IgD-negative memory B cell (primary cell): Measurements from ENCODE around the gene IGIP. TPM values are rescaled to one million over a fixed set of nuclear protein-coding genes. Genes with fewer than 3 reads are reported as not detected.

Experiments
- H3K27ac Mint-ChIP-seq, 3 donors: one replicate each; pipeline ENCODE4 v1.8.0; 2020 to 2022; ENCODE audit warnings: mild to moderate bottlenecking in 3 of 3, mixed read lengths in 3 of 3, moderate library complexity in 1 of 3
- H3K27me3 Mint-ChIP-seq: one replicate; pipeline ENCODE4 v1.8.0; 2021; ENCODE audit warnings: mixed read lengths
- H3K36me3 Mint-ChIP-seq: one replicate; pipeline ENCODE4 v1.8.0; 2020; ENCODE audit warnings: mild to moderate bottlenecking, mixed read lengths
- H3K4me1 Mint-ChIP-seq, 3 donors: one replicate each; pipeline ENCODE4 v1.8.0; 2020 to 2022; ENCODE audit warnings: mixed read lengths in 3 of 3, mild to moderate bottlenecking in 1 of 3
- H3K4me3 Mint-ChIP-seq, 4 donors: one replicate each; pipeline ENCODE4 v1.8.0; 2020 to 2022; ENCODE audit warnings: mild to moderate bottlenecking in 4 of 4, mixed read lengths in 4 of 4, moderate library complexity in 3 of 4
- H3K9me3 Mint-ChIP-seq, 3 donors: one replicate each; pipeline ENCODE4 v1.8.0; 2020 to 2021; ENCODE audit warnings: mixed read lengths in 3 of 3, mild to moderate bottlenecking in 1 of 3
- polyA plus RNA-seq: library from polyadenylated mRNA; unstranded; fragments of 300-500 nt; fragmentation: Illumina TruSeq; gene quantifications from one replicate; pipeline ENCODE4 v1.2.3, GENCODE V29; 2021

IGIP gene
- polyA plus RNA-seq, 1 donor from 2014 or later: 0.36 TPM

DNA sequence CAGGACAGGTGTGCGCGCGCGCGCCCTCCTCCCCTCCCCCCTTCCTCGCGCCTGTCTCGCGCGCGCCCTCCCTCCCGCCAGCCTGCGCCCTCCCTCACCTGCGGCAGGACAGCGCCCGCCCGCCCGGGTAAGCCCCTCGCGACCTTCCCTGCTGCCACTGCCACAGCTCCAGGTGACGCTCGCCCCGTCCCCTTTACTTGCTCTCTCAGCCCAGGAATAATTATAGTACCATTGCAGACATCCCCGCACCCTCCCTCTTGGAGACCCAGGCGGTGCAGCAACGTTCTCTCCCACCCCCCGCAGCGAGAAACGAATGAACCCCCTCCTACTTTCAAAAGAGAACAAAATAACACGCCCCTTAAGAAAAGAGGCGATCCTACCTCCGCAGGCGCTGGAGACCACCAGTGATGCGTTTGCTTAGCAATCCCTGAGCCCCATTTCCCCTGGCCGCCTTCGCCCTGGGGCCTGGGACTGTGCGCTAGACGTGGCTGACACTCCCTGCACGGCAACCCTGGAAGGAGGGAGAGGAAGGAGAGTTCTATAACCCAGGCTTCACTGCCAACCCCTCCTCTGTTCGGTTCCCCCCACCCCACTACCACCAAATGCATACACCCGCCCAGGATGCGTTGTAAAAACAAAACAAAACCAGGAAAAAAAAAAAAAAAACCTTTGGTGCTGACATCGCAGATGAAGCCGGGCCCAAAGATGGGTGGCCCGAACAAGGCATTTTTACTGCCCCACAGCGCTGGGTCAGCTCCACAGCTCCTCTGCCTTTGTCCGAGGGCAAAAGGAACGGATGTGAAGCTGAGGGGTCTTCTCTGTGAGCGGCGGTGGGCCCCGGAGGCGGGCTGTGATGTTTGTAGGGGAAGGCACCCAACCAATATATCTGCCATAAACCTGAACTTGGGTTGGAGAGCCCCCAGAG lies 17.4 kb upstream of the IGIP start:
- Mint-ChIP-seq H3K9me3 (no peaks in the 10 kb centered on the region), H3K4me1 (peaks cover 25 to 47% (median 31%) of the 10 kb centered on the region in 3 donors), H3K27me3 (peaks cover 9% of the 10 kb centered on the region), H3K4me3 (peak overlapping the region; percentile 93 to 99 (median 96)), H3K36me3 (no peaks in the 10 kb centered on the region), H3K27ac (peak overlapping the region; percentile 98)

DNA sequence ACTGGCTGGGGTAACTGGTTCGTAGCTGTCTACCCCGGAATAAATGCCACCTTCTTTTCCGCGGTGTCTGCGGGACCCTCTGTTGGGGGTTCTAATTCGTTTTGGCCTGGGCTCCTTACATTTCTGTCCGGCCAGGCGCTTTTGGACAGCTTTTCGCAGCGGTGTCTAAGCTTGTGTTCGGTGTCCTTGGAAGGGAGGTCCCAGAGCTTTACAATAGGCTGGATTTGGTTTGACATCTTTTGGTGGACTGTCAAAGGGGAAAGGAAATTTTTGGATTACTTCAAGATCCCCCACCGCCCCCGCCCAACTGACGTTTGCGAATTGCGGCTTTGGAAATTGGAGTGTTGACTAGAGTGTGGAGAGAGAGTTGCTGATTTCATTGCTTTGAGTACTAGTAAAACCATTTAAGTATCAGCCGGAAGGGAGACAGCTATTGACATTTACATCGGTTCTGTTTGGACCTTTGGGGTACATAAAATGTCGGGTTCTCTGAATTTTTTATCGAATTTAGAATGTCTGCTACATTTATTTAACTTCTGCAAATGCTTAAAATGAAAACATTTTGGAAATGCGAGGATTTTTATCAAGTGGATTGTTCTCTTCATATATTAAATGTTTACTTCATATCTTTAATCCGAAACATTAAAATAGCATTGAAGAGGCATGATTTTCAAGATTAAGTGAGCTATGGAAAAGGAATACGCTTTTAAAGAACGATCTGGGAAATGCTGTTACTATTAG lies 16.5 kb upstream of the IGIP start:
- Mint-ChIP-seq H3K9me3 (no peaks in the 10 kb centered on the region), H3K4me1 (peaks cover 25 to 47% (median 31%) of the 10 kb centered on the region in 3 donors), H3K36me3 (no peaks in the 10 kb centered on the region), H3K27ac (peak overlapping the region; percentile 98), H3K4me3 (peak overlapping the region; percentile 93 to 99 (median 96)), H3K27me3 (peaks cover 9% of the 10 kb centered on the region)

GRCh38 chr5:140109759-140110645 lies 15.7 kb upstream of the IGIP start:
- H3K9me3 Mint-ChIP-seq: no peaks in the 10 kb centered on the region
- H3K4me3 Mint-ChIP-seq: peak overlapping the region in 1 of 4 donors; percentile 93
- peaks cover 28 to 50% (median 36%) of the 10 kb centered on the region in 3 donors for H3K4me1 Mint-ChIP-seq
- peaks cover 9% of the 10 kb centered on the region for H3K27me3 Mint-ChIP-seq
- H3K27ac Mint-ChIP-seq: peak overlapping the region in 1 of 3 donors; percentile 98
- H3K36me3 Mint-ChIP-seq: no peaks in the 10 kb centered on the region

DNA sequence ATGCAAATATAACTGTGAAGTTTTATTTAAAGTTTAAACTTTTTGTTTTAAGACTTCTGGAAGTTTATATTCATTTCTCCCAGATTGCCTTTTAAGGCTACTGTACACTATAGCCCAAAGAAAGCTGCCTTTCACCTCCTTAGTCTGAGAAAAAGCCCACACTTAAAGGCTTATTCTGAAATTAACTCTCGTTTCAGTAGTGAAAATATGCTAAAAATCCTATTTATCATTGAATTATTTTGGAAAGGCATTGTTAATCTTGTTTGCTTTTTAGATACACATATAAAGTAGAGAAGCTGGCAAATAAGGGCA lies 15.1 kb upstream of the IGIP start:
- no peaks in the 10 kb centered on the region for H3K9me3 Mint-ChIP-seq
- H3K4me1 Mint-ChIP-seq: peaks cover 29 to 52% (median 38%) of the 10 kb centered on the region in 3 donors
- H3K4me3 Mint-ChIP-seq: peak overlapping the region in 1 of 4 donors; percentile 93
- H3K36me3 Mint-ChIP-seq: no peaks in the 10 kb centered on the region
- peak overlapping the region in 1 of 3 donors; percentile 87 for H3K27ac Mint-ChIP-seq
- H3K27me3 Mint-ChIP-seq: peaks cover 9% of the 10 kb centered on the region

DNA sequence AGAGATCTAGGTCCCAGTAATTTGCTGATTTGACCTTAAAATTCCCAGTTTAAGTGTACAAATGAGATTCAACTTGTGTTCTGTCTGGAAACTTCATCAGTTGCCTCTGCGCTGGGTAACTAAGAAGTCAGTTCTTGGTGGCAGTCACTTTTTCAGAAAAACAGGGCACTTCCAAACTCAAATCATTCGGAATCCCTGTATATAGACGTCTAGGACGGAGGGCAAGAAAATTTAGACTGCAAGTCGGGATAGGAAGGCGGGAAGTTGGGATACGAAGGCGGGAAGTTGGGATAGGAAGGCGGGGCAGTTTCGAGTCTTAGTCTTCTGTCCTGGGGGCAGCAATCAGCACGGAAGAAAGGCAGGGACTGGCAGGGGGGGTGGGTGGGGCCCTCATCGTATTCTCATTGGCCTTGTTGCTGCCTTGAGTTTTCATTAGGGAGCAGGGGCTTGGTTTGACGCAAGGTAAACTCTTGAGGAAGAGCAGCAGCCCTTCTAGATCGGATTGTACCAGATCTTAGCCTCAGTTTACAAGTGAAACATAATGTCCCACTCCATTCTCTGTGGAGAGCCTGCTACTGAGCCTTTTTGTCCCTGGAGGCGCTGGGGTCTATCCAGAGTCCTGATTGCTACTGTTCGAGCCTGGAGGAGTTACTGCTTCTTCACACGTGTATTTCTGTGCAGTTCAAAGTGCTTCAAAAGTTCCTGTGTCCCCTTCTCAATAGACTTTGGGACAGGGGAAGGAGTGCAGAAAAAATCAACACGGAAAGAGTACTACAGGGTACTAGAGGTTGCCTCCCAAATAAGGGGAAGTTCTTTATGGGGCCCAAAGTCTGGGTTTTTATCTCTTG lies 14.5 kb upstream of the IGIP start:
- H3K27me3 Mint-ChIP-seq: peaks cover 9% of the 10 kb centered on the region
- H3K4me3 Mint-ChIP-seq: peak overlapping the region in 3 of 4 donors; percentile 21 to 93 (median 78)

DNA sequence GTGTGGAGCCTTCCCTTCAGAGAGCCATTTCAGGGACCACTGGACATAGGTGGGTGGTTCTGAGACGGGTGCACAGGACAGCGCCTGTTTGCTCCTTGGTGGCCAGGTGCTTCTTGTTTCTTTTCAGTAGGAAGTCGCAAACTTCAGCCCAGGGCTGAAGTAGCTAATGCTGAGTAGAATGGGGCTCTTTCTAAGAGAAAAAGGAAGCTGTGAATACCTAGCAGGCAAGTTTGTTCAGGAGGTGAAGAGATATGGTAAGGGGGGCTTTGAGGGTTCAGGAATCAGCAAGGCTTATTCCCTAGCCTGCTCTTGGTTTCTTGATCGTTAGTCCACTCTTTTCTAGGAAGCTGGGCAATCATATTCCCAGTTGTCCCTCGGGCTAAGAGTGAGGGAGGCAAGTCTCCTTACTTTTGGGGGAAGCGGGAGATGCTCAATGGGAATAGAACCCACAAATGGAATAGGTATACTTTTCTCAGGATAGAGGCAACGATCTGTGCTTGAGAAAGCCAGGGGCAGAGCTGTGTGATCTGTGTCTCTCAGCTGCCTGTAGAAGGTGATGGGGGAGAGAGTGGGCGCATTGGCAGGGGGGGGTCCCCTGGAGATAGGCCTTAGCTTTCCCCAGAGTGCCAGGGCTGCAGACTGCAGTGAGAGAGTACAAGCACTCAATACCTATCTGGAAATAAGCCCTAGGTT lies 13.7 kb upstream of the IGIP start:
- peak overlapping the region; percentile 21 to 93 (median 56) for H3K4me3 Mint-ChIP-seq
- no peaks in the 10 kb centered on the region for H3K9me3 Mint-ChIP-seq
- H3K27me3 Mint-ChIP-seq: peaks cover 9% of the 10 kb centered on the region
- H3K4me1 Mint-ChIP-seq: peaks cover 33 to 53% (median 41%) of the 10 kb centered on the region in 3 donors
- H3K36me3 Mint-ChIP-seq: no peaks in the 10 kb centered on the region
- peak overlapping the region; percentile 18 to 93 (median 87) for H3K27ac Mint-ChIP-seq

More for the DNA sequence above, 14.5 kb upstream of the IGIP start:
- H3K9me3 Mint-ChIP-seq: no peaks in the 10 kb centered on the region
- peaks cover 33 to 55% (median 42%) of the 10 kb centered on the region in 3 donors for H3K4me1 Mint-ChIP-seq
- peak overlapping the region in 2 of 3 donors; percentile 87 to 93 for H3K27ac Mint-ChIP-seq
- no peaks in the 10 kb centered on the region for H3K36me3 Mint-ChIP-seq

- Mint-ChIP-seq H3K4me1 (peaks cover 36 to 56% (median 40%) of the 10 kb centered on the region in 3 donors), H3K9me3 (no peaks in the 10 kb centered on the region), H3K27me3 (peaks cover 9% of the 10 kb centered on the region), H3K4me3 (peak overlapping the region; percentile 93 to 98 (median 96)), H3K27ac (peak overlapping the region in 2 of 3 donors; percentile 46 to 87), H3K36me3 (no peaks in the 10 kb centered on the region)
These were observed 13.0 kb upstream of the IGIP start for GRCh38 chr5:140112685-140113179.

DNA sequence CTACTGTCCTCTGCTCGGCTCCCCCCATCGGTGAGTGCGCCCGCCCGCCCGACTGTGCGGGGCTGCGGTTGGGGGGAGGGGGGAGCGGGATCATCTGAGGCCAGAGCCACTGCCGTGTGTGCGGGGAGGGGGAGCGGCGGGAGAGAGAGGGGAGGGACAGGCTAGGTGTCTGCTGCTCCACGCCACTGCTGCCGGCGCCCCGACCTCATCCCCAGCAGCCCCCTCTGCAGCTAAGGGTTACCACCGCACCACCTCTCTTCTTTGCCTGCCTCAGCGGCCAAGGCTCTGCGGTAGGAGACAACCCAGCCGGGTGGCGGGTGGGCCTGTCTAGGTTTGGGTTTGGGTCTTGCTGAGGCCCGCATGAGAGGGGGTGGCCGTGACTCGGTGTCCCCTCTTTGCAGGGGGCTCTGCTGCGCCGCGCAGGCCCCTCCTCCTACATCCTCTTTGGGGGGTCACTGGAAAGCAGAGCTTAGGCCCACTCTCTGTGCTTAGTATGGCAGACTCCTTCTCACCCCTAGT lies 12.5 kb upstream of the IGIP start:
- Mint-ChIP-seq H3K9me3 (no peaks in the 10 kb centered on the region), H3K27me3 (peaks cover 7% of the 10 kb centered on the region), H3K27ac (peak overlapping the region; percentile 78 to 94 (median 87)), H3K36me3 (no peaks in the 10 kb centered on the region), H3K4me1 (peaks cover 42 to 60% (median 45%) of the 10 kb centered on the region in 3 donors), H3K4me3 (peak overlapping the region; percentile 93 to 98 (median 96))

DNA sequence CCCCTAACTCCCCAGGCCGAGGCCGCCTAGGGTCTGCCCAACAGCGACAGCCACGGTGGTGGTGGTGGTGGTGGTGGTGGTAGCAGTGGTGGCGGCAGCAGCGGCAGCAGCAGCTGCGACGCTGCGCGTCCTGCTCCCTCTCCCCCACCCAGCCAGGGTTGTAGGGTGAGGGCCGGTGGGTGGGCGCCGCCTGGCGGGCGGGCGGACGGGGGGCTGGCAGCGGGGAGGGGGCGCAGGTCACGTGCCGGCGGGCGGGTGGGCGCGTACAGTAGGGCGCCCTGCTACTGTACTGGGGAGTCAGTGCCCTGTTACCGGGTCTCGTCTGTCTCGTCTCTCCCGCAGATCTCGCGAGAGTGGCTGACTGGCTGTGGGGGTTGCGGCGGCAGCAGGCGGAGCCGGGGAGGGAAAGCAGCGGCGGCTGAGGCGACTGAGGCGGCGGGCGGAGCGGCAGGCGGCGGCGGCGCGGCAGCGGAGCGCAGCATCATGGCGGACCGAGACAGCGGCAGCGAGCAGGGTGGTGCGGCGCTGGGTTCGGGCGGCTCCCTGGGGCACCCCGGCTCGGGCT lies 12.0 kb upstream of the IGIP start, which contains the start of gene PURA:
TSS of gene PURA (plus strand) at position 411 of the 565 bp plus-strand sequence. CDS start at position 484, 73 bp downstream.
- Mint-ChIP-seq H3K27ac (peak within 1 kb of the TSS; percentile 87 to 95 (median 94)), H3K36me3 (no peaks in the 10 kb centered on the region), H3K4me3 (peak within 1 kb of the TSS; percentile 93 to 98 (median 96)), H3K4me1 (peaks cover 40 to 61% (median 48%) of the 10 kb centered on the region in 3 donors), H3K9me3 (no peaks in the 10 kb centered on the region), H3K27me3 (peaks cover 5% of the 10 kb centered on the region)

DNA sequence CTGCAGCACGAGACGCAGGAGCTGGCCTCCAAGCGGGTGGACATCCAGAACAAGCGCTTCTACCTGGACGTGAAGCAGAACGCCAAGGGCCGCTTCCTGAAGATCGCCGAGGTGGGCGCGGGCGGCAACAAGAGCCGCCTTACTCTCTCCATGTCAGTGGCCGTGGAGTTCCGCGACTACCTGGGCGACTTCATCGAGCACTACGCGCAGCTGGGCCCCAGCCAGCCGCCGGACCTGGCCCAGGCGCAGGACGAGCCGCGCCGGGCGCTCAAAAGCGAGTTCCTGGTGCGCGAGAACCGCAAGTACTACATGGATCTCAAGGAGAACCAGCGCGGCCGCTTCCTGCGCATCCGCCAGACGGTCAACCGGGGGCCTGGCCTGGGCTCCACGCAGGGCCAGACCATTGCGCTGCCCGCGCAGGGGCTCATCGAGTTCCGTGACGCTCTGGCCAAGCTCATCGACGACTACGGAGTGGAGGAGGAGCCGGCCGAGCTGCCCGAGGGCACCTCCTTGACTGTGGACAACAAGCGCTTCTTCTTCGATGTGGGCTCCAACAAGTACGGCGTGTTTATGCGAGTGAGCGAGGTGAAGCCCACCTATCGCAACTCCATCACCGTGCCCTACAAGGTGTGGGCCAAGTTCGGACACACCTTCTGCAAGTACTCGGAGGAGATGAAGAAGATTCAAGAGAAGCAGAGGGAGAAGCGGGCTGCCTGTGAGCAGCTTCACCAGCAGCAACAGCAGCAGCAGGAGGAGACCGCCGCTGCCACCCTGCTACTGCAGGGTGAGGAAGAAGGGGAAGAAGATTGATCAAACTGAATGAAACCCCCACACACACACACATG lies 11.2 kb upstream of the IGIP start:
- peak overlapping the region; percentile 93 to 98 (median 96) for H3K4me3 Mint-ChIP-seq
- H3K27me3 Mint-ChIP-seq: no peaks in the 10 kb centered on the region
- H3K36me3 Mint-ChIP-seq: no peaks in the 10 kb centered on the region
- H3K9me3 Mint-ChIP-seq: no peaks in the 10 kb centered on the region
- H3K4me1 Mint-ChIP-seq: peaks cover 34 to 54% (median 42%) of the 10 kb centered on the region in 3 donors
- peak overlapping the region; percentile 87 to 92 (median 88) for H3K27ac Mint-ChIP-seq

GRCh38 chr5:140115186-140115500 lies 10.6 kb upstream of the IGIP start:
- Mint-ChIP-seq H3K4me1 (peaks cover 32 to 53% (median 42%) of the 10 kb centered on the region in 3 donors), H3K36me3 (no peaks in the 10 kb centered on the region), H3K9me3 (no peaks in the 10 kb centered on the region), H3K4me3 (peak overlapping the region; percentile 93 to 98 (median 96)), H3K27ac (peak overlapping the region; percentile 87 to 92 (median 88)), H3K27me3 (no peaks in the 10 kb centered on the region)

DNA sequence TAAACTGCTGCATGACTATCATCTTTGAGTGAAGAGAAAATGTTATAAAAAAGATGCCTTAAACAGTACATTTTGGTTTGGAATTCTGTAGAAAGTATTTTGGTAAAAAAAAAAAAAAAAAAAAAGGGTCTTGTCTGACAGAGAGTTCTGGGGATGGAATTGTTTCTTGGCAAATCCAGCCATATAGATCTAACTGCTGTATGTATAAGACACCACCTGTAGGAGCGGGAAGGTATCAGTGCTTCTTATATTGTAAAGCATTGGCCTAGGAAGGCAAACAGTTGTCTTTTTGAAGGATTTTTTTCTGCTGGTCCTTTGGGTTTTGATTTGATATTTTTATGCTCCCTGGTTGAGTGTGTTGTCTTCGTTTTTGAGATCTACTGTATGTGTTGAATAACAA lies 9.0 kb upstream of the IGIP start:
- H3K4me3 Mint-ChIP-seq: peak overlapping the region in 2 of 4 donors; percentile 13 to 93

More for the DNA sequence above, 9.0 kb upstream of the IGIP start:
- Mint-ChIP-seq H3K27ac (peak overlapping the region in 1 of 3 donors; percentile 39), H3K9me3 (no peaks in the 10 kb centered on the region), H3K36me3 (peaks cover 3% of the 10 kb centered on the region), H3K27me3 (no peaks in the 10 kb centered on the region), H3K4me1 (peaks cover 31 to 56% (median 32%) of the 10 kb centered on the region in 3 donors)
